Measurements from ENCODE around the gene SUPT16H. TPM values are rescaled to one million over a fixed set of nuclear protein-coding genes. Genes with fewer than 3 reads are reported as not detected.

Gene SUPT16H
- polyA plus RNA-seq, 1 donor from 2014 or later = 83.4 TPM

DNA sequence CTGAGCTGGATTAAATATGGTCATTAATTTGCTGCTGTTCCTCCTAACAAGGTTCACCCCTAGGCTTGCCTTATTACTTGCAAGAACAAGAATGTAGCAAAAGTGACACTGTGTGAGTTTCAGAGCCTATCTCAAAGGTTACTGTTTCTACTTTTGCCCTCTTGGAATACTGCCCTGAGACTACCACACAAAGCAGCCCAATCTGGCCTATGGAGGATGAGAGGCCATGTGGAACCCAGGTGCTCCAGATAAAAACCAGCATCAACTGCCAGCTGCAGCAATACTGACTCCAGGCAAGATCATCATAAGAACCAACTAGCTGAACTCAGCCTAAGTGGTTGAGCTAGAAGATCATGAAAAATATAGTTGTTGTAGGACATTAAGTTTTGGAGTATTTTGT lies 22.4 kb upstream of the SUPT16H start:
- H3K4me2 ChIP-seq (ENCODE audit: low read length) = no peak overlapping the region
- no peaks in the 10 kb centered on the region for H3F3A ChIP-seq (ENCODE audit: insufficient read depth, low read length, poor library complexity, severe bottlenecking)
- no peaks in the 10 kb centered on the region for H3K9me2 ChIP-seq (ENCODE audit: insufficient read depth, low read length)
- TF ChIP-seq EZH2 (IDR thresholded peaks at IDR 0.05; ENCODE audit: borderline replicate concordance, insufficient read depth, low read length, poor library complexity, severe bottlenecking) = no peak
- TF ChIP-seq EP300 (conservative IDR thresholded peaks at IDR 0.05; ENCODE audit: poor library complexity, severe bottlenecking) = no peak
- no peak for TF ChIP-seq MXI1 (conservative IDR thresholded peaks at IDR 0.05; ENCODE audit: poor library complexity, severe bottlenecking)
- TF ChIP-seq, protein P1, sequence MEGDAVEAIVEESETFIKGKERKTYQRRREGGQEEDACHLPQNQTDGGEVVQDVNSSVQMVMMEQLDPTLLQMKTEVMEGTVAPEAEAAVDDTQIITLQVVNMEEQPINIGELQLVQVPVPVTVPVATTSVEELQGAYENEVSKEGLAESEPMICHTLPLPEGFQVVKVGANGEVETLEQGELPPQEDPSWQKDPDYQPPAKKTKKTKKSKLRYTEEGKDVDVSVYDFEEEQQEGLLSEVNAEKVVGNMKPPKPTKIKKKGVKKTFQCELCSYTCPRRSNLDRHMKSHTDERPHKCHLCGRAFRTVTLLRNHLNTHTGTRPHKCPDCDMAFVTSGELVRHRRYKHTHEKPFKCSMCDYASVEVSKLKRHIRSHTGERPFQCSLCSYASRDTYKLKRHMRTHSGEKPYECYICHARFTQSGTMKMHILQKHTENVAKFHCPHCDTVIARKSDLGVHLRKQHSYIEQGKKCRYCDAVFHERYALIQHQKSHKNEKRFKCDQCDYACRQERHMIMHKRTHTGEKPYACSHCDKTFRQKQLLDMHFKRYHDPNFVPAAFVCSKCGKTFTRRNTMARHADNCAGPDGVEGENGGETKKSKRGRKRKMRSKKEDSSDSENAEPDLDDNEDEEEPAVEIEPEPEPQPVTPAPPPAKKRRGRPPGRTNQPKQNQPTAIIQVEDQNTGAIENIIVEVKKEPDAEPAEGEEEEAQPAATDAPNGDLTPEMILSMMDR (IDR thresholded peaks at IDR 0.05; ENCODE audit: poor library complexity, severe bottlenecking) = no peak
- no peak for TF ChIP-seq POLR2AphosphoS5 (IDR thresholded peaks at IDR 0.05)
- TF ChIP-seq, protein P2, sequence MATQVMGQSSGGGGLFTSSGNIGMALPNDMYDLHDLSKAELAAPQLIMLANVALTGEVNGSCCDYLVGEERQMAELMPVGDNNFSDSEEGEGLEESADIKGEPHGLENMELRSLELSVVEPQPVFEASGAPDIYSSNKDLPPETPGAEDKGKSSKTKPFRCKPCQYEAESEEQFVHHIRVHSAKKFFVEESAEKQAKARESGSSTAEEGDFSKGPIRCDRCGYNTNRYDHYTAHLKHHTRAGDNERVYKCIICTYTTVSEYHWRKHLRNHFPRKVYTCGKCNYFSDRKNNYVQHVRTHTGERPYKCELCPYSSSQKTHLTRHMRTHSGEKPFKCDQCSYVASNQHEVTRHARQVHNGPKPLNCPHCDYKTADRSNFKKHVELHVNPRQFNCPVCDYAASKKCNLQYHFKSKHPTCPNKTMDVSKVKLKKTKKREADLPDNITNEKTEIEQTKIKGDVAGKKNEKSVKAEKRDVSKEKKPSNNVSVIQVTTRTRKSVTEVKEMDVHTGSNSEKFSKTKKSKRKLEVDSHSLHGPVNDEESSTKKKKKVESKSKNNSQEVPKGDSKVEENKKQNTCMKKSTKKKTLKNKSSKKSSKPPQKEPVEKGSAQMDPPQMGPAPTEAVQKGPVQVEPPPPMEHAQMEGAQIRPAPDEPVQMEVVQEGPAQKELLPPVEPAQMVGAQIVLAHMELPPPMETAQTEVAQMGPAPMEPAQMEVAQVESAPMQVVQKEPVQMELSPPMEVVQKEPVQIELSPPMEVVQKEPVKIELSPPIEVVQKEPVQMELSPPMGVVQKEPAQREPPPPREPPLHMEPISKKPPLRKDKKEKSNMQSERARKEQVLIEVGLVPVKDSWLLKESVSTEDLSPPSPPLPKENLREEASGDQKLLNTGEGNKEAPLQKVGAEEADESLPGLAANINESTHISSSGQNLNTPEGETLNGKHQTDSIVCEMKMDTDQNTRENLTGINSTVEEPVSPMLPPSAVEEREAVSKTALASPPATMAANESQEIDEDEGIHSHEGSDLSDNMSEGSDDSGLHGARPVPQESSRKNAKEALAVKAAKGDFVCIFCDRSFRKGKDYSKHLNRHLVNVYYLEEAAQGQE (IDR thresholded peaks at IDR 0.05; ENCODE audit: borderline replicate concordance) = no peak
- TF ChIP-seq RAD21 (conservative IDR thresholded peaks at IDR 0.05) = no peak
- TF ChIP-seq TAF1 (IDR thresholded peaks at IDR 0.05; ENCODE audit: low read depth) = no peak
- no peak for TF ChIP-seq SMC3 (conservative IDR thresholded peaks at IDR 0.05; ENCODE audit: poor library complexity)
- no peak overlapping the region for H3K27ac ChIP-seq (ENCODE audit: low read length)
- H3K27me3 ChIP-seq (ENCODE audit: insufficient read depth, low read depth, low read length) = no peaks in the 10 kb centered on the region
- no peak overlapping the region for H3K9ac ChIP-seq (ENCODE audit: low read length)
- peaks cover 32% of the 10 kb centered on the region for H3K36me3 ChIP-seq (ENCODE audit: insufficient read depth, low read length)
- no peaks in the 10 kb centered on the region for H3K9me3 ChIP-seq (ENCODE audit: low read length)
- no peaks in the 10 kb centered on the region for H3K79me2 ChIP-seq (replicated peaks; ENCODE audit: insufficient read depth, low read length)
- no peak overlapping the region for H3K4me3 ChIP-seq (ENCODE audit: low read length)
- no peak overlapping the region for H2AFZ ChIP-seq (ENCODE audit: low read depth, low read length)
- no peaks in the 10 kb centered on the region for H4K20me1 ChIP-seq (ENCODE audit: insufficient read depth)

DNA sequence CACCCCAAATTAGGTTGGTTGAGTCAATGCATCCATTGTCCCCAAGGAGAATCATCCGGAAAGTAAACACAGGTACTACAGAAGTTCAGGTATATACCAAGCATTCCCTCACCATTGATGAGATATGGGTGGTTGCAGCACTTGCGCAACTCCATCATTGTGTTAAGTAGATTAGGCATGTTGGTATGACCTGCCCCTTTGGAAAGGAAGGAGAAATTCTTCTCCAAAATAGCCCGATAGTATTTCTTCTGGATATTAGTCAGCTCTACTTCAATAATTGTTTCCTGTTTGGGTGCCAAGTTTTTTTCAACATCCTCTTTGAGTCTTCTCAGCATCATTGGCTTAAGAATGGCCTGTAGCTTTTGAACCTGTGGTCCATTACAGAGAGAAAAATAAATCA lies 21.3 kb upstream of the SUPT16H start:
- H4K20me1 ChIP-seq (ENCODE audit: insufficient read depth) = no peaks in the 10 kb centered on the region
- H3K4me3 ChIP-seq (ENCODE audit: low read length) = no peak overlapping the region
- H3K9me2 ChIP-seq (ENCODE audit: insufficient read depth, low read length) = no peaks in the 10 kb centered on the region
- no peaks in the 10 kb centered on the region for H3K9me3 ChIP-seq (ENCODE audit: low read length)
- TF ChIP-seq RAD21 (conservative IDR thresholded peaks at IDR 0.05) (no peak), TAF1 (IDR thresholded peaks at IDR 0.05; ENCODE audit: low read depth) (no peak), MXI1 (conservative IDR thresholded peaks at IDR 0.05; ENCODE audit: poor library complexity, severe bottlenecking) (no peak), EP300 (conservative IDR thresholded peaks at IDR 0.05; ENCODE audit: poor library complexity, severe bottlenecking) (no peak), SMC3 (conservative IDR thresholded peaks at IDR 0.05; ENCODE audit: poor library complexity) (no peak), POLR2AphosphoS5 (IDR thresholded peaks at IDR 0.05) (no peak), EZH2 (IDR thresholded peaks at IDR 0.05; ENCODE audit: borderline replicate concordance, insufficient read depth, low read length, poor library complexity, severe bottlenecking) (no peak)
- TF ChIP-seq, protein P2 (IDR thresholded peaks at IDR 0.05; ENCODE audit: borderline replicate concordance) = no peak
- TF ChIP-seq, protein P1 (IDR thresholded peaks at IDR 0.05; ENCODE audit: poor library complexity, severe bottlenecking) = no peak
- no peak overlapping the region for H3K9ac ChIP-seq (ENCODE audit: low read length)
- no peaks in the 10 kb centered on the region for H3F3A ChIP-seq (ENCODE audit: insufficient read depth, low read length, poor library complexity, severe bottlenecking)
- peaks cover 37% of the 10 kb centered on the region for H3K36me3 ChIP-seq (ENCODE audit: insufficient read depth, low read length)
- H2AFZ ChIP-seq (ENCODE audit: low read depth, low read length) = no peak overlapping the region
- H3K27me3 ChIP-seq (ENCODE audit: insufficient read depth, low read depth, low read length) = no peaks in the 10 kb centered on the region
- no peak overlapping the region for H3K4me2 ChIP-seq (ENCODE audit: low read length)
- no peak overlapping the region for H3K27ac ChIP-seq (ENCODE audit: low read length)
- H3K79me2 ChIP-seq (replicated peaks; ENCODE audit: insufficient read depth, low read length) = no peaks in the 10 kb centered on the region
